Mesendoderm (in vitro differentiated cells): ENCODE results near the gene CLEC4G.

ENCODE experiments used
- DNase-seq: peaks from one replicate; pipeline ENCODE4 v3.0.0; 2013
- H2AK5ac ChIP-seq: 2 replicates; pipeline ENCODE4 v1.6.1; 2013; ENCODE audit warnings: low read length, inconsistent platforms
- H2BK120ac ChIP-seq: 2 replicates; pipeline ENCODE4 v1.6.1; 2013; ENCODE audit warnings: low read depth, mild to moderate bottlenecking, low read length, moderate library complexity, mixed read lengths
- H2BK15ac ChIP-seq: replicated peaks from 2 replicates; pipeline ENCODE4 v1.6.1; 2013; ENCODE audit warnings: low read depth, mild to moderate bottlenecking, moderate library complexity
- H2BK5ac ChIP-seq: 2 replicates; pipeline ENCODE4 v1.6.1; 2013; ENCODE audit warnings: low read length, inconsistent platforms
- H3K18ac ChIP-seq: 2 replicates; pipeline ENCODE4 v1.6.1; 2013; ENCODE audit warnings: mild to moderate bottlenecking, low read length, mixed read lengths
- H3K23ac ChIP-seq: one replicate; pipeline ENCODE4 v1.6.1; 2013; ENCODE audit warnings: low read length
- H3K27ac ChIP-seq: 2 replicates; pipeline ENCODE4 v1.5.1; 2013; ENCODE audit warnings: low read depth, mild to moderate bottlenecking, inconsistent platforms, low read length, moderate library complexity
- H3K27me3 ChIP-seq: 2 replicates; pipeline ENCODE4 v1.6.1; 2013; ENCODE audit warnings: low read length, control low read depth, mild to moderate bottlenecking, inconsistent platforms; ENCODE audit not compliant: insufficient read depth, poor library complexity
- H3K36me3 ChIP-seq: 2 replicates; pipeline ENCODE4 v1.6.1; 2013; ENCODE audit warnings: low read length, inconsistent platforms; ENCODE audit not compliant: control insufficient read depth, insufficient read depth
- H3K4ac ChIP-seq: one replicate; pipeline ENCODE4 v1.6.1; 2013; ENCODE audit warnings: low read depth, mild to moderate bottlenecking, low read length, moderate library complexity
- H3K4me1 ChIP-seq: 2 replicates; pipeline ENCODE4 v1.6.1; 2013; ENCODE audit warnings: low read depth, low read length, inconsistent platforms; ENCODE audit not compliant: control insufficient read depth
- H3K4me2 ChIP-seq: 2 replicates; pipeline ENCODE4 v1.6.1; 2013; ENCODE audit warnings: low read length
- H3K4me3 ChIP-seq: 2 replicates; pipeline ENCODE4 v1.5.1; 2013; ENCODE audit warnings: mild to moderate bottlenecking, low read length
- H3K56ac ChIP-seq: one replicate; pipeline ENCODE4 v1.6.1; 2013; ENCODE audit warnings: low read length
- H3K79me1 ChIP-seq: 2 replicates; pipeline ENCODE4 v1.6.1; 2013; ENCODE audit warnings: low read length, inconsistent platforms
- H3K79me2 ChIP-seq: 2 replicates; pipeline ENCODE4 v1.6.1; 2013; ENCODE audit warnings: mild to moderate bottlenecking, low read length; ENCODE audit not compliant: control insufficient read depth, insufficient read depth
- H3K9ac ChIP-seq: 2 replicates; pipeline ENCODE4 v1.6.1; 2013; ENCODE audit warnings: low read length, inconsistent platforms
- H4K5ac ChIP-seq: one replicate; pipeline ENCODE4 v1.6.1; 2013; ENCODE audit warnings: low read length
- H4K8ac ChIP-seq: one replicate; pipeline ENCODE4 v1.6.1; 2013; ENCODE audit warnings: low read depth, mild to moderate bottlenecking, control low read depth, low read length, moderate library complexity
- WGBS: extraction: QIAGEN DNeasy Blood & Tissue Kit; methylation state at CpG from one replicate; pipeline ENCODE4 v1.1.7; 2013; ENCODE audit warnings: low lambda C conversion rate, missing lambda C conversion rate; ENCODE audit not compliant: insufficient coverage; ENCODE audit errors: extremely low coverage; 5-methylcytosine and 5-hydroxymethylcytosine counted together

The CLEC4G gene

DNA sequence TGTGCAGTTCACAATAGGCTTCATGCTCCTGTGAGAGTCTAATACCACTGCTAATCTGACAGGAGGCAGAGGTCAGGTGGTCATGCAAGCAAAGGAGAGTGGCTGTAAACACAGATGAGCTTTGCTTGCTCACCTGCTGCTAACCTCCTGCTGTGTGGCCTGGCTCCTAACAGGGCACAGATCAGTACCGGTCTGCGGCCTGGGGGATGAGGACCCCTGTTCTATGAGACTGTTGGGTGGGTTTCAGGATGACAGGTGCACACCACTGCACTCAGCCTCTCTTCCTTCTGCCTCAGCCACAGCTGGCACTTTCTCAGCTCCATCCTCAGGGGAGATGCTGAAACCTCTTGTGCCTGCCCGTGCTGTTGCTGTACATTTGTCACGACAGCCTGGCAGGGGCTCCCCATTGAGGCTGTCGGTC is 9.7 kb downstream of the CLEC4G start:
- no peak overlapping the region for H3K4me3 ChIP-seq
- no peak overlapping the region for H3K56ac ChIP-seq
- H2BK5ac ChIP-seq = no peak overlapping the region
- H4K8ac ChIP-seq = no peak overlapping the region
- H3K79me1 ChIP-seq = no peaks in the 10 kb centered on the region
- no peak for DNase-seq
- no peaks in the 10 kb centered on the region for H3K4me1 ChIP-seq
- no peak overlapping the region for H3K4me2 ChIP-seq
- no peaks in the 10 kb centered on the region for H3K79me2 ChIP-seq
- H3K9ac ChIP-seq = no peak overlapping the region
- H2AK5ac ChIP-seq = no peak overlapping the region
- H2BK120ac ChIP-seq = no peak overlapping the region
- H3K18ac ChIP-seq = no peak overlapping the region
- no peaks in the 10 kb centered on the region for H3K27me3 ChIP-seq
- WGBS = no CpG with 5 or more reads among the region's 5 CpGs
- H2BK15ac ChIP-seq = no peak overlapping the region
- no peaks in the 10 kb centered on the region for H3K36me3 ChIP-seq
- no peak overlapping the region for H3K27ac ChIP-seq
- no peak overlapping the region for H3K23ac ChIP-seq
- no peak overlapping the region for H4K5ac ChIP-seq
- H3K4ac ChIP-seq = no peak overlapping the region

GRCh38 chr19:7720351-7720750 is 11.6 kb downstream of the CLEC4G start:
- Histone ChIP-seq H3K79me2 (no peaks in the 10 kb centered on the region), H2BK15ac (no peak overlapping the region), H3K27me3 (no peaks in the 10 kb centered on the region), H4K5ac (no peak overlapping the region), H2BK120ac (no peak overlapping the region), H3K27ac (no peak overlapping the region), H3K4ac (no peak overlapping the region), H3K9ac (no peak overlapping the region), H2AK5ac (no peak overlapping the region), H3K79me1 (no peaks in the 10 kb centered on the region), H3K56ac (no peak overlapping the region), H3K4me1 (no peaks in the 10 kb centered on the region), H4K8ac (no peak overlapping the region), H3K4me3 (no peak overlapping the region), H2BK5ac (no peak overlapping the region), H3K4me2 (no peak overlapping the region), H3K23ac (no peak overlapping the region), H3K36me3 (no peaks in the 10 kb centered on the region), H3K18ac (no peak overlapping the region)
- no peak for DNase-seq
- no CpG with 5 or more reads among the region's 6 CpGs for WGBS

- Histone ChIP-seq H2BK15ac (no peak overlapping the region), H4K8ac (no peak overlapping the region), H3K56ac (no peak overlapping the region), H3K18ac (no peak overlapping the region), H4K5ac (no peak overlapping the region), H3K4me3 (no peak overlapping the region), H3K79me1 (no peaks in the 10 kb centered on the region), H3K27ac (no peak overlapping the region), H3K9ac (no peak overlapping the region), H3K4me1 (no peaks in the 10 kb centered on the region), H3K4ac (no peak overlapping the region), H3K23ac (no peak overlapping the region), H2AK5ac (no peak overlapping the region), H3K79me2 (no peaks in the 10 kb centered on the region), H3K27me3 (no peaks in the 10 kb centered on the region), H3K4me2 (no peak overlapping the region), H2BK120ac (no peak overlapping the region), H3K36me3 (no peaks in the 10 kb centered on the region), H2BK5ac (no peak overlapping the region)
- no peak for DNase-seq
- WGBS = no CpG with 5 or more reads among the region's 8 CpGs
Observed at GRCh38 chr19:7718668-7719067, 13.2 kb downstream of the CLEC4G start.

GRCh38 chr19:7716762-7717161 is 15.1 kb downstream of the CLEC4G start:
- no peak for DNase-seq
- Histone ChIP-seq H2BK120ac (no peak overlapping the region), H3K27ac (no peak overlapping the region), H3K79me1 (no peaks in the 10 kb centered on the region), H3K27me3 (no peaks in the 10 kb centered on the region), H4K8ac (no peak overlapping the region), H3K4me3 (no peak overlapping the region), H3K9ac (no peak overlapping the region), H3K18ac (no peak overlapping the region), H2AK5ac (no peak overlapping the region), H4K5ac (no peak overlapping the region), H2BK5ac (no peak overlapping the region), H3K23ac (no peak overlapping the region), H3K79me2 (no peaks in the 10 kb centered on the region), H2BK15ac (no peak overlapping the region), H3K4me2 (no peak overlapping the region), H3K4me1 (no peaks in the 10 kb centered on the region), H3K36me3 (no peaks in the 10 kb centered on the region), H3K4ac (no peak overlapping the region), H3K56ac (no peak overlapping the region)
- WGBS = no CpG with 5 or more reads among the region's 1 CpG

GRCh38 chr19:7715671-7716070 is 16.2 kb downstream of the CLEC4G start:
- Histone ChIP-seq H3K27me3 (no peaks in the 10 kb centered on the region), H3K4me2 (no peak overlapping the region), H3K56ac (no peak overlapping the region), H2AK5ac (no peak overlapping the region), H3K4me3 (no peak overlapping the region), H3K79me1 (no peaks in the 10 kb centered on the region), H3K23ac (no peak overlapping the region), H4K5ac (no peak overlapping the region), H2BK120ac (no peak overlapping the region), H3K4me1 (no peaks in the 10 kb centered on the region), H3K36me3 (no peaks in the 10 kb centered on the region), H4K8ac (no peak overlapping the region), H3K79me2 (no peaks in the 10 kb centered on the region), H2BK5ac (no peak overlapping the region), H3K27ac (no peak overlapping the region), H3K18ac (no peak overlapping the region), H2BK15ac (no peak overlapping the region), H3K9ac (no peak overlapping the region), H3K4ac (no peak overlapping the region)
- DNase-seq = no peak
- WGBS = no CpG with 5 or more reads among the region's 1 CpG

DNA sequence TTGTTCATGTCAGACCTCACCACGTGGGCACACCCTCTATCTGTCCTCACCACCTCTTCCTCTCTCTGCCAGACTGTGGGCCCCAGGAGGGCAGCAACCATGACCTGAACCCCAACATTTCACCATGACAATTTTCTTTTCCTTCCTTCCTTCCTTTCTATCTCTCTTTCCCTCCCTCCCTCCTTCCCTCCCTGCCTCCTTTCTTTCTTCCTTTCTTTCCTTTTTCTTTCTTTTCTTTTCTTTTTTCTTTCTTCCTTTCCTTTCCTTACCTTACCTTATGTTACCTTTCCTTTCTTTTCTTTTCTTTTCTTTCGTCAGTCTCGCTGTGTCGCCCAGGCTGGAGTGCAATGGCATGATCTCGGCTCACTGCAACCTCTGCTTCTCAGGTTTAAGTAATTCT is 21.3 kb downstream of the CLEC4G start:
- Histone ChIP-seq H3K4me2 (no peak overlapping the region), H3K27me3 (no peaks in the 10 kb centered on the region), H4K8ac (no peak overlapping the region), H3K4ac (no peak overlapping the region), H3K36me3 (no peaks in the 10 kb centered on the region), H3K4me3 (no peak overlapping the region), H2BK5ac (no peak overlapping the region), H3K27ac (no peak overlapping the region), H2BK15ac (no peak overlapping the region), H2AK5ac (no peak overlapping the region), H2BK120ac (no peak overlapping the region), H3K4me1 (no peaks in the 10 kb centered on the region), H3K79me2 (no peaks in the 10 kb centered on the region), H3K56ac (no peak overlapping the region), H3K9ac (no peak overlapping the region), H3K18ac (no peak overlapping the region), H3K79me1 (no peaks in the 10 kb centered on the region), H3K23ac (no peak overlapping the region), H4K5ac (no peak overlapping the region)
- WGBS = no CpG with 5 or more reads among the region's 5 CpGs
- no peak for DNase-seq
